ENCODE results near the gene OCA2.

Gene OCA2

GRCh38 chr15:28079313-28079969 is 19.7 kb downstream of the OCA2 start:
- DNase-seq, result no peak

- no peak for DNase-seq
These were observed 20.9 kb downstream of the OCA2 start for GRCh38 chr15:28078191-28078719.

- no peak for DNase-seq
These were observed 23.5 kb downstream of the OCA2 start for GRCh38 chr15:28075573-28075972.

GRCh38 chr15:28068930-28069329 is 30.2 kb downstream of the OCA2 start:
- no peak for DNase-seq

- DNase-seq, result no peak
These were observed 32.9 kb downstream of the OCA2 start for GRCh38 chr15:28066231-28066630.

GRCh38 chr15:28060005-28060404 is 39.1 kb downstream of the OCA2 start:
- DNase-seq, result no peak

- DNase-seq, result no peak
These were observed 41.0 kb downstream of the OCA2 start for GRCh38 chr15:28058082-28058481.

GRCh38 chr15:28051955-28052633 is 47.0 kb downstream of the OCA2 start:
- no peak for DNase-seq

GRCh38 chr15:28049581-28049980 is 49.5 kb downstream of the OCA2 start:
- DNase-seq, result no peak

GRCh38 chr15:28047277-28047676 is 51.8 kb downstream of the OCA2 start:
- no peak for DNase-seq

- no peak for DNase-seq
These were observed 54.9 kb downstream of the OCA2 start for GRCh38 chr15:28044121-28044672.

GRCh38 chr15:28043691-28044091 is 55.4 kb downstream of the OCA2 start:
- peak; percentile 52 for DNase-seq

- DNase-seq, result no peak
These were observed 61.0 kb downstream of the OCA2 start for GRCh38 chr15:28037969-28038590.

- no peak for DNase-seq
These were observed 65.7 kb downstream of the OCA2 start for GRCh38 chr15:28033443-28033842.

GRCh38 chr15:28030801-28031200 is 68.3 kb downstream of the OCA2 start:
- no peak for DNase-seq

GRCh38 chr15:28027714-28028076 is 71.4 kb downstream of the OCA2 start:
- DNase-seq, result no peak

GRCh38 chr15:28026764-28027713 is 72.1 kb downstream of the OCA2 start:
- no peak for DNase-seq

- DNase-seq, result no peak
These were observed 72.9 kb downstream of the OCA2 start for GRCh38 chr15:28026221-28026620.

- DNase-seq, result no peak
These were observed 73.7 kb downstream of the OCA2 start for GRCh38 chr15:28025413-28025812.

GRCh38 chr15:28024889-28025250 is 74.2 kb downstream of the OCA2 start:
- no peak for DNase-seq

GRCh38 chr15:28023933-28024888 is 74.9 kb downstream of the OCA2 start:
- DNase-seq, result no peak

Data from right kidney (tissue), 1 donor.